HFFc6 (cell line): Measurements from ENCODE around the gene CLEC17A. TPM values are rescaled to one million over a fixed set of nuclear protein-coding genes. Genes with fewer than 3 reads are reported as not detected.
A peak's percentile ranks its signal among the peaks of the same experiment; 100 is the strongest.
"Not testable (repeated sequence)": the region's sequence is repeated elsewhere in the genome, so short reads cannot be mapped to it uniquely, and the experiment has no call there.

Source experiments
- DNase-seq: peaks from one replicate; pipeline ENCODE4 v3.0.0-alpha.2; 2018
- H3K27ac Mint-ChIP-seq: 2 replicates; pipeline ENCODE4 v1.8.0; 2020; ENCODE audit warnings: mild to moderate bottlenecking, mixed read lengths
- H3K27me3 Mint-ChIP-seq: 2 replicates; pipeline ENCODE4 v1.8.0; 2021; ENCODE audit warnings: mild to moderate bottlenecking, moderate library complexity, mixed read lengths; ENCODE audit not compliant: insufficient read depth
- H3K36me3 Mint-ChIP-seq: 2 replicates; pipeline ENCODE4 v1.8.0; 2021; ENCODE audit warnings: low read depth, mixed read lengths
- H3K4me1 Mint-ChIP-seq: 2 replicates; pipeline ENCODE4 v1.8.0; 2020; ENCODE audit warnings: low read depth, mixed read lengths
- H3K4me3 Mint-ChIP-seq: 2 replicates; pipeline ENCODE4 v1.8.0; 2020; ENCODE audit warnings: mild to moderate bottlenecking, moderate library complexity, mixed read lengths
- H3K9me3 Mint-ChIP-seq: 2 replicates; pipeline ENCODE4 v1.8.0; 2020; ENCODE audit warnings: mild to moderate bottlenecking, mixed read lengths
- CTCF ChIP-seq: fragments of 200-600 bp; sonication (generic); IDR thresholded peaks from 2 replicates; pipeline ENCODE4 v1.5.0; 2021; ENCODE audit warnings: antibody characterized with exemption, mild to moderate bottlenecking
- total RNA-seq, 6 experiments: library from RNA; stranded (reverse); fragmentation: NEBNext Ultra II Directional; extraction: Animal tissue kit (Norgen Biotek cat#: 25700); gene quantifications; 2 replicates in 1 of 6; 3 replicates in 5 of 6; pipeline ENCODE4 v1.2.3, GENCODE V29; 2021

Gene CLEC17A
- total RNA-seq, 6 experiments from 2014 or later = not detected

GRCh38 chr19:14580623-14581237, 2.2 kb upstream of the CLEC17A start:
- Mint-ChIP-seq H3K4me1 (0 out of 2 replicates have a peak, but pooled peaks cover 11% of the 10 kb centered on the region), H3K27me3 (no peaks in the 10 kb centered on the region; the same call in 1 of the 2 replicates), H3K9me3 (no peaks in the 10 kb centered on the region), H3K27ac (no peak overlapping the region), H3K4me3 (no peak overlapping the region), H3K36me3 (no peaks in the 10 kb centered on the region)
- no peak for DNase-seq
- TF ChIP-seq CTCF = peak; percentile 23

DNA sequence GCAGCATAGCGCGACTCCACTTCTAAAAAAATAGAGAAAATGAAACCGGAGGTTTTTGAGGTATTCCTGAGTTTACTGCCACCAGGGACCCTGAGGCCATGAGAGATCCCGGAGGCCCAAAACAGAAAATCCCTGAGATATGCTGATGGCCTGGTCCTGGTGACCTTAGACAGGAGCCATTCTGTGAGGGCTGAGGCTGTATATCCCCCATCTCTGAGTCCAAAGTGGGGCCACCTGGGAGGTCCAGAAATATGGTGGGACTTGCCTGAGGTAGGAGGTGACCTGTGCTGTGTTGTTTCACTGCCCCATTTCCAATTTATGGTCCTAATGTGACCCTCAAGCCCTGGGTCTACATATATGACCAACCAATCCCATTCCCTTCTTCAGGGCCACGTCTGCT, 1.5 kb downstream of the CLEC17A start:
- DNase-seq, H3K4me3 Mint-ChIP-seq, H3K27ac Mint-ChIP-seq, H3K4me1 Mint-ChIP-seq, H3K9me3 Mint-ChIP-seq, H3K27me3 Mint-ChIP-seq, H3K36me3 Mint-ChIP-seq: not testable (repeated sequence)

- H3K27me3 Mint-ChIP-seq = not testable (repeated sequence)
Measured at GRCh38 chr19:14585187-14585586, 2.3 kb downstream of the CLEC17A start.

DNA sequence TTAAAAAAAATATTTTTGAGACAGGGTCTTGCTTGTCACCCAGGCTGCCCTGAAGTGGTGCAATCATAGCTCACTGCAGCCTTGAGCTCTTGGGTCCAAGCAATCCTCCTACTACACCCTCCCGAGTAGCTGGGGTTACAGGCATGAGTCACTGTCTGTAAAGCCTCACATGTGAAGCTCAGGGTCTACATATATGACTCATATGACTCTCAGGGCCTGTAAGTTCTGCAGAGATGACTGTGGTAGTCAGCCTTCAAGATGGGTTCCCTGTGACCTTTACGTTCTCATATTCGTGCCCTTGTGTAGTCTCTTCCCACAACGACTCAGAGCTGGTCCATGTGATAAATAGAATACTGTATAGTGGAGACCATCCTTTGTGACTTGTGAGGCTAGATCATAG, 6.5 kb downstream of the CLEC17A start:
- DNase-seq, H3K27ac Mint-ChIP-seq, H3K27me3 Mint-ChIP-seq, H3K9me3 Mint-ChIP-seq, H3K4me3 Mint-ChIP-seq, H3K36me3 Mint-ChIP-seq, H3K4me1 Mint-ChIP-seq: not testable (repeated sequence)

More at GRCh38 chr19:14585187-14585586, 2.3 kb downstream of the CLEC17A start:
- not testable (repeated sequence) for H3K4me3 Mint-ChIP-seq, H3K9me3 Mint-ChIP-seq, H3K27ac Mint-ChIP-seq, H3K4me1 Mint-ChIP-seq, H3K36me3 Mint-ChIP-seq
- DNase-seq = peak; percentile 50

GRCh38 chr19:14595558-14595957, 12.7 kb downstream of the CLEC17A start:
- no peak for TF ChIP-seq CTCF
- Mint-ChIP-seq H3K36me3 (peaks cover 6% of the 10 kb centered on the region; the same call in 1 of the 2 replicates), H3K27me3 (peaks cover 8% of the 10 kb centered on the region), H3K27ac (no peak overlapping the region), H3K4me1 (no peaks in the 10 kb centered on the region), H3K4me3 (no peak overlapping the region), H3K9me3 (peaks cover 13% of the 10 kb centered on the region)
- no peak for DNase-seq

GRCh38 chr19:14599548-14600147, 16.8 kb downstream of the CLEC17A start:
- Mint-ChIP-seq H3K36me3 (peaks cover 6% of the 10 kb centered on the region; the same call in 1 of the 2 replicates), H3K27ac (no peak overlapping the region), H3K4me3 (no peak overlapping the region), H3K9me3 (peaks cover 17% of the 10 kb centered on the region), H3K4me1 (no peaks in the 10 kb centered on the region), H3K27me3 (peaks cover 11% of the 10 kb centered on the region)
- DNase-seq = no peak
- no peak for TF ChIP-seq CTCF

GRCh38 chr19:14603990-14604387, 21.1 kb downstream of the CLEC17A start:
- H3K27ac Mint-ChIP-seq = no peak overlapping the region
- DNase-seq = no peak
- no peaks in the 10 kb centered on the region for H3K36me3 Mint-ChIP-seq
- no peak for TF ChIP-seq CTCF
- H3K4me1 Mint-ChIP-seq = no peaks in the 10 kb centered on the region
- H3K4me3 Mint-ChIP-seq = no peak overlapping the region
- H3K27me3 Mint-ChIP-seq = peaks cover 8% of the 10 kb centered on the region
- peaks cover 4% of the 10 kb centered on the region; the same call in 1 of the 2 replicates for H3K9me3 Mint-ChIP-seq
